KMS-11 (cell line): ENCODE measurements around the gene PAK1.

Experiments used
- H2AFZ ChIP-seq: fragments of 200-600 bp; sonication (generic); 2 replicates; pipeline ENCODE4 v1.6.1; 2016; ENCODE audit warnings: antibody characterized with exemption, mixed run types, low read depth
- H3K27ac ChIP-seq: fragments of 200-600 bp; sonication (generic); 2 replicates; pipeline ENCODE4 v1.6.1; 2016; ENCODE audit warnings: mild to moderate bottlenecking, mixed run types
- H3K27me3 ChIP-seq: fragments of 200-600 bp; sonication (generic); 2 replicates; pipeline ENCODE4 v1.6.1; 2017; ENCODE audit warnings: mild to moderate bottlenecking, low read depth, mixed run types, moderate library complexity; ENCODE audit not compliant: insufficient read depth
- H3K36me3 ChIP-seq: fragments of 200-600 bp; sonication (generic); 2 replicates; pipeline ENCODE4 v1.6.1; 2017; ENCODE audit warnings: mild to moderate bottlenecking, mixed run types; ENCODE audit not compliant: insufficient read depth
- H3K4me1 ChIP-seq: fragments of 200-600 bp; sonication (generic); 2 replicates; pipeline ENCODE4 v1.6.1; 2016; ENCODE audit warnings: mild to moderate bottlenecking, low read depth, mixed run types; ENCODE audit not compliant: poor library complexity, severe bottlenecking
- H3K4me2 ChIP-seq: fragments of 200-600 bp; sonication (generic); 2 replicates; pipeline ENCODE4 v1.7.0; 2016; ENCODE audit warnings: mild to moderate bottlenecking, mixed run types
- H3K4me3 ChIP-seq: fragments of 200-600 bp; sonication (generic); IDR thresholded peaks from 2 replicates; pipeline ENCODE4 v1.6.1; 2017; ENCODE audit warnings: low read depth, low read length, mixed read lengths; ENCODE audit not compliant: insufficient read depth
- H3K79me2 ChIP-seq: fragments of 200-600 bp; sonication (generic); 2 replicates; pipeline ENCODE4 v1.6.1; 2016; ENCODE audit warnings: low read depth, mixed run types; ENCODE audit not compliant: insufficient read depth
- H3K9ac ChIP-seq: fragments of 200-600 bp; sonication (generic); 2 replicates; pipeline ENCODE4 v1.6.1; 2016; ENCODE audit warnings: mild to moderate bottlenecking, mixed run types
- H4K20me1 ChIP-seq: fragments of 200-600 bp; sonication (generic); 2 replicates; pipeline ENCODE4 v1.6.1; 2016; ENCODE audit warnings: mild to moderate bottlenecking, mixed run types; ENCODE audit not compliant: insufficient read depth
- TF ChIP-seq, protein P1 (sequence below): fragments of 200-600 bp; sonication (generic); conservative IDR thresholded peaks from 2 replicates; pipeline ENCODE4 v1.6.1; 2017; ENCODE audit warnings: low read depth, mild to moderate bottlenecking, antibody characterized with exemption, low read length, moderate library complexity, mixed read lengths

Gene PAK1

DNA sequence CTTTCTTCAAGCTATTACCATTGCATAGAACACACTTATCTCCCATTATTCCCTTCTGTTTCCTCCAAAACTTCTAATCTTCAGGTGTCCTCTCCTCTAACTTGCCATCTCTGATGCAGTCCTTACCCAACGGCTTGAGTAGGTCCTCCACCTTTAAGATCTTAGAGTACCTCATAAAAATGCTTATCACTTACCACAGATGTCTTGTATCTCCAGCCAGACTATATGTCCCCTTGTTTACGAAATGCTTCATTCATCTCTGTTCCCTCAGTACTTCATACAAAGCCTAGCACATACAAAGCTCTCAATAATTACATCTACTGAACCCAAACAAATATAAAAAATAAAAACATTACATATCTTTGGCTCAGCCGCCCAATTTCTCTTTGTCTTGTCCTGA, 49.2 kb downstream of the PAK1 start:
- Histone ChIP-seq H3K36me3 (no peaks in the 10 kb centered on the region), H3K4me3 (no peak overlapping the region), H4K20me1 (no peaks in the 10 kb centered on the region), H3K79me2 (no peaks in the 10 kb centered on the region), H3K27me3 (no peaks in the 10 kb centered on the region), H3K27ac (no peak overlapping the region), H3K4me2 (no peak overlapping the region), H2AFZ (no peak overlapping the region), H3K4me1 (no peaks in the 10 kb centered on the region), H3K9ac (no peak overlapping the region)
- TF ChIP-seq, protein P1, sequence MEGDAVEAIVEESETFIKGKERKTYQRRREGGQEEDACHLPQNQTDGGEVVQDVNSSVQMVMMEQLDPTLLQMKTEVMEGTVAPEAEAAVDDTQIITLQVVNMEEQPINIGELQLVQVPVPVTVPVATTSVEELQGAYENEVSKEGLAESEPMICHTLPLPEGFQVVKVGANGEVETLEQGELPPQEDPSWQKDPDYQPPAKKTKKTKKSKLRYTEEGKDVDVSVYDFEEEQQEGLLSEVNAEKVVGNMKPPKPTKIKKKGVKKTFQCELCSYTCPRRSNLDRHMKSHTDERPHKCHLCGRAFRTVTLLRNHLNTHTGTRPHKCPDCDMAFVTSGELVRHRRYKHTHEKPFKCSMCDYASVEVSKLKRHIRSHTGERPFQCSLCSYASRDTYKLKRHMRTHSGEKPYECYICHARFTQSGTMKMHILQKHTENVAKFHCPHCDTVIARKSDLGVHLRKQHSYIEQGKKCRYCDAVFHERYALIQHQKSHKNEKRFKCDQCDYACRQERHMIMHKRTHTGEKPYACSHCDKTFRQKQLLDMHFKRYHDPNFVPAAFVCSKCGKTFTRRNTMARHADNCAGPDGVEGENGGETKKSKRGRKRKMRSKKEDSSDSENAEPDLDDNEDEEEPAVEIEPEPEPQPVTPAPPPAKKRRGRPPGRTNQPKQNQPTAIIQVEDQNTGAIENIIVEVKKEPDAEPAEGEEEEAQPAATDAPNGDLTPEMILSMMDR, result no peak

DNA sequence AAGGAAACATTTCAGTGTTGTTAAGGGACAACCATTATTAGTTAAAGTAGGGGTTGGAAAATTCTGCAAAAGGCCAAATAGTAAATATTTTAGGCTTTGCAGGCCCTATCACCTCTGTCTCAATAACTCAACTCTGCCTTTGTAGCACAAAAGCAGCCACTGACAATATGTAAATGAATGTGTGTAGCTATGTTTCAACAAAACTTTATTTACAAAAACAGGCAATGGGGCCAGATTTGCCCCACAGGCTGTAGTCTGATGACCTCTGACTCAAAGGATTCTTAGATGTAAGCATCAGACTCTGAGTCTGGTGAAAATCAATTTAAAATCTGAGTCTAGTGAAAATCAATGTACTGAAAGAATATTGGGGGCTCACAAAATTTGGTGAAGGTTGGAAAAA, 50.3 kb downstream of the PAK1 start:
- Histone ChIP-seq H3K36me3 (no peaks in the 10 kb centered on the region), H2AFZ (no peak overlapping the region), H3K4me2 (no peak overlapping the region), H3K4me3 (no peak overlapping the region), H3K79me2 (no peaks in the 10 kb centered on the region), H3K4me1 (peaks cover 5% of the 10 kb centered on the region), H3K27ac (no peak overlapping the region), H4K20me1 (no peaks in the 10 kb centered on the region), H3K9ac (no peak overlapping the region), H3K27me3 (no peaks in the 10 kb centered on the region)
- TF ChIP-seq, protein P1, result no peak

DNA sequence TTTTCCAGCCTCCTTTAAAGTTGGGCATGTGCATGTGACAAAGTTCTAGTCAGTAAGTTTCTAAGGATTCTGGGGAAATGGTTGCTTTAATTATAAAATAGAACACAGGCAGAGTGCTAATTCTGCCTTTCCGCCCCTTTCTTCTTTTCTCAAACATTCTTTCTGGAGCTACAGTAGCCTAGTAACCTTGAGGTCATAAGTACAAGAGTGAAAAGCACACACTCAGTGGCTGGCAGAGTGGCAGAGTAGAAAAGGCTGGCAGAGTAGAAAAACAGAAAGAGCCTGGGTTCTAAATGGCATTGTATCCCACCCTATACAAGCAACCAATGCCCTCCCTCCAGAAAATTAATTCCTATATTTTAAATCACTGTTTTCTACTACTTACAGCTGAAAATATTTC, 51.2 kb downstream of the PAK1 start:
- Histone ChIP-seq H3K4me1 (peaks cover 14% of the 10 kb centered on the region), H3K9ac (no peak overlapping the region), H3K4me2 (no peak overlapping the region), H2AFZ (no peak overlapping the region), H3K27me3 (no peaks in the 10 kb centered on the region), H3K79me2 (no peaks in the 10 kb centered on the region), H3K36me3 (no peaks in the 10 kb centered on the region), H3K27ac (no peak overlapping the region), H4K20me1 (no peaks in the 10 kb centered on the region), H3K4me3 (no peak overlapping the region)
- TF ChIP-seq, protein P1, result no peak

DNA sequence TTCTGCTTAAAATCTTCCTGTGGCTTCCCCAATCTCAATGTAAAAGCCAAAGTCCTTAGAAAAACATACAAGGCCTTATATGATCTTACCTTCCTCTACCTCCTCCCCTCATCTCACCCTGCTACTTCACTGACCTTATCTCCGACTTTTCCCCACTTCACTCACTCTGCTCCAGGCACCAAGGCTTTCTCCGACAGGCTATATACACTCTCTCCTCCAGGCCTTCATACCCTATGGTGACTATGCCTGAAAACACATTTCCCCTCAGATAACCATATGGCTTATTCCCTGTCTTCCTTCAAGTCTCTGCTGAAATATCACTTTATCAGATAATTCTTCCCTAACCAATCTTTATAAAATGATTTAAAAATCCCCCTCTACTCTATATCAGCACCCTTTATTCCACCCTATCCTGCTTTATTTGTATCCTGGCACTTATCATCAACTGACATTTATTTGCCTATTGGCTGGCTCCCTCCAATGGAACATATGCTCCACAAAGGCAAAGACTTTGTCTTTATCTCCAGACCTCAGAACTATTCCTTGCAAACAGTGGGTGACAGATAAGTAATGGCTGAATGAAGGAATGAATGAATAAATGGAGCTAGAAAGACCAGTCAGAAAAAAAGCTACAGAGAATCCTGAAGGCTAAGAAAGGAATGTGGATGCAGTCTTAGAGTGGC, 52.7 kb downstream of the PAK1 start:
- H3K27me3 ChIP-seq, result no peaks in the 10 kb centered on the region
- H3K4me3 ChIP-seq, result no peak overlapping the region
- no peaks in the 10 kb centered on the region for H3K36me3 ChIP-seq
- peaks cover 15% of the 10 kb centered on the region for H3K4me1 ChIP-seq
- H3K79me2 ChIP-seq, result no peaks in the 10 kb centered on the region
- TF ChIP-seq, protein P1, result no peak
- H3K4me2 ChIP-seq, result no peak overlapping the region
- H4K20me1 ChIP-seq, result no peaks in the 10 kb centered on the region
- H3K27ac ChIP-seq, result no peak overlapping the region
- no peak overlapping the region for H2AFZ ChIP-seq
- H3K9ac ChIP-seq, result no peak overlapping the region
